Measurements from ENCODE around the gene HBB.

HBB gene

GRCh38 chr11:5239046-5239445 lies 12.2 kb upstream of the HBB start:
- Mint-ChIP-seq H3K4me3 (no peak overlapping the region), H3K36me3 (no peaks in the 10 kb centered on the region), H3K27me3 (peaks cover 12% of the 10 kb centered on the region), H3K27ac (no peak overlapping the region), H3K9me3 (no peaks in the 10 kb centered on the region), H3K4me1 (peaks cover 5% of the 10 kb centered on the region)
- ATAC-seq = no peak

GRCh38 chr11:5238486-5238885 lies 11.6 kb upstream of the HBB start:
- H3K36me3 Mint-ChIP-seq = no peaks in the 10 kb centered on the region
- H3K9me3 Mint-ChIP-seq = no peaks in the 10 kb centered on the region
- peaks cover 7% of the 10 kb centered on the region for H3K4me1 Mint-ChIP-seq
- ATAC-seq = no peak
- no peak overlapping the region for H3K4me3 Mint-ChIP-seq
- H3K27ac Mint-ChIP-seq = no peak overlapping the region
- H3K27me3 Mint-ChIP-seq = peaks cover 12% of the 10 kb centered on the region

- H3K27me3 Mint-ChIP-seq = peaks cover 12% of the 10 kb centered on the region
- ATAC-seq = no peak
- no peaks in the 10 kb centered on the region for H3K9me3 Mint-ChIP-seq
- H3K4me3 Mint-ChIP-seq = no peak overlapping the region
- H3K36me3 Mint-ChIP-seq = no peaks in the 10 kb centered on the region
- H3K27ac Mint-ChIP-seq = no peak overlapping the region
- peaks cover 7% of the 10 kb centered on the region for H3K4me1 Mint-ChIP-seq
These were observed 10.5 kb upstream of the HBB start for GRCh38 chr11:5237420-5237819.

GRCh38 chr11:5235364-5236095 lies 8.7 kb upstream of the HBB start:
- peaks cover 12% of the 10 kb centered on the region for H3K27me3 Mint-ChIP-seq
- no peak overlapping the region for H3K27ac Mint-ChIP-seq
- peaks cover 7% of the 10 kb centered on the region for H3K4me1 Mint-ChIP-seq
- H3K9me3 Mint-ChIP-seq = no peaks in the 10 kb centered on the region
- no peak for ATAC-seq
- no peaks in the 10 kb centered on the region for H3K36me3 Mint-ChIP-seq
- no peak overlapping the region for H3K4me3 Mint-ChIP-seq

GRCh38 chr11:5234381-5234834 lies 7.5 kb upstream of the HBB start, which contains the start of gene HBD:
TSS of gene HBD (minus strand) at chr11:5234483. CDS start at chr11:5234433, 50 bp downstream.
- H3K4me1 Mint-ChIP-seq = peaks cover 7% of the 10 kb centered on the region
- peaks cover 12% of the 10 kb centered on the region for H3K27me3 Mint-ChIP-seq
- ATAC-seq = no peak
- no peaks in the 10 kb centered on the region for H3K36me3 Mint-ChIP-seq
- no peak within 1 kb of the TSS for H3K27ac Mint-ChIP-seq
- H3K9me3 Mint-ChIP-seq = no peaks in the 10 kb centered on the region
- no peak within 1 kb of the TSS for H3K4me3 Mint-ChIP-seq

- no peak for ATAC-seq
- H3K4me1 Mint-ChIP-seq = peaks cover 7% of the 10 kb centered on the region
- no peak overlapping the region for H3K27ac Mint-ChIP-seq
- no peaks in the 10 kb centered on the region for H3K36me3 Mint-ChIP-seq
- no peaks in the 10 kb centered on the region for H3K9me3 Mint-ChIP-seq
- H3K4me3 Mint-ChIP-seq = no peak overlapping the region
- H3K27me3 Mint-ChIP-seq = peaks cover 12% of the 10 kb centered on the region
These were observed 6.4 kb upstream of the HBB start for GRCh38 chr11:5233307-5233706.

GRCh38 chr11:5232821-5233220 lies 6.0 kb upstream of the HBB start:
- Mint-ChIP-seq H3K27me3 (peaks cover 12% of the 10 kb centered on the region), H3K4me3 (no peak overlapping the region), H3K27ac (no peak overlapping the region), H3K9me3 (no peaks in the 10 kb centered on the region), H3K36me3 (no peaks in the 10 kb centered on the region), H3K4me1 (peaks cover 7% of the 10 kb centered on the region)
- ATAC-seq = no peak

- Mint-ChIP-seq H3K9me3 (no peaks in the 10 kb centered on the region), H3K27me3 (peaks cover 12% of the 10 kb centered on the region), H3K27ac (no peak overlapping the region), H3K4me1 (peaks cover 7% of the 10 kb centered on the region), H3K4me3 (no peak overlapping the region), H3K36me3 (no peaks in the 10 kb centered on the region)
- ATAC-seq = no peak
These were observed 5.3 kb upstream of the HBB start for GRCh38 chr11:5232176-5232575.

GRCh38 chr11:5231111-5231510 lies 4.2 kb upstream of the HBB start:
- Mint-ChIP-seq H3K27me3 (peaks cover 12% of the 10 kb centered on the region), H3K36me3 (no peaks in the 10 kb centered on the region), H3K4me1 (peaks cover 7% of the 10 kb centered on the region), H3K9me3 (no peaks in the 10 kb centered on the region), H3K27ac (no peak overlapping the region), H3K4me3 (no peak overlapping the region)
- no peak for ATAC-seq

- H3K36me3 Mint-ChIP-seq = no peaks in the 10 kb centered on the region
- H3K9me3 Mint-ChIP-seq = no peaks in the 10 kb centered on the region
- no peak overlapping the region for H3K27ac Mint-ChIP-seq
- H3K4me1 Mint-ChIP-seq = peaks cover 7% of the 10 kb centered on the region
- H3K27me3 Mint-ChIP-seq = peaks cover 5% of the 10 kb centered on the region
- H3K4me3 Mint-ChIP-seq = no peak overlapping the region
- no peak for ATAC-seq
These were observed 3.4 kb upstream of the HBB start for GRCh38 chr11:5230266-5230665.

GRCh38 chr11:5229796-5230195 lies 2.9 kb upstream of the HBB start:
- Mint-ChIP-seq H3K27me3 (peaks cover under 1% of the 10 kb centered on the region), H3K4me1 (peaks cover 7% of the 10 kb centered on the region), H3K9me3 (no peaks in the 10 kb centered on the region), H3K4me3 (no peak overlapping the region), H3K36me3 (no peaks in the 10 kb centered on the region), H3K27ac (no peak overlapping the region)
- no peak for ATAC-seq

GRCh38 chr11:5229356-5229755 lies 2.5 kb upstream of the HBB start:
- no peaks in the 10 kb centered on the region for H3K9me3 Mint-ChIP-seq
- no peak overlapping the region for H3K4me3 Mint-ChIP-seq
- no peak for ATAC-seq
- no peaks in the 10 kb centered on the region for H3K27me3 Mint-ChIP-seq
- no peak overlapping the region for H3K27ac Mint-ChIP-seq
- H3K4me1 Mint-ChIP-seq = peaks cover 5% of the 10 kb centered on the region
- H3K36me3 Mint-ChIP-seq = no peaks in the 10 kb centered on the region

GRCh38 chr11:5228124-5228523 lies 1.3 kb upstream of the HBB start:
- Mint-ChIP-seq H3K9me3 (no peaks in the 10 kb centered on the region), H3K27me3 (no peaks in the 10 kb centered on the region), H3K4me1 (no peaks in the 10 kb centered on the region), H3K36me3 (no peaks in the 10 kb centered on the region), H3K27ac (no peak overlapping the region), H3K4me3 (no peak overlapping the region)
- no peak for ATAC-seq

- Mint-ChIP-seq H3K27me3 (no peaks in the 10 kb centered on the region), H3K4me3 (no peak overlapping the region), H3K9me3 (no peaks in the 10 kb centered on the region), H3K4me1 (no peaks in the 10 kb centered on the region), H3K27ac (no peak overlapping the region), H3K36me3 (no peaks in the 10 kb centered on the region)
- no peak for ATAC-seq
These were observed 810 bp upstream of the HBB start for GRCh38 chr11:5227681-5228080.

GRCh38 chr11:5225480-5225871 lies 1.4 kb downstream of the HBB start:
- Mint-ChIP-seq H3K4me1 (no peaks in the 10 kb centered on the region), H3K27me3 (peaks cover 5% of the 10 kb centered on the region), H3K4me3 (no peak overlapping the region), H3K36me3 (no peaks in the 10 kb centered on the region), H3K9me3 (peaks cover 2% of the 10 kb centered on the region), H3K27ac (no peak overlapping the region)
- ATAC-seq = no peak

Data from stimulated activated memory B cell treated with anti-CD40 and anti-IgM and Interleukin-4, amounts not matched to agents 10 μg/mL and 1 μg/mL and 100 μg/mL, for 72 hours (primary cell).